Dermis microvascular lymphatic vessel endothelial cell (primary cell): ENCODE data around the gene RALGAPB. TPM values are rescaled to one million over a fixed set of nuclear protein-coding genes. Genes with fewer than 3 reads are reported as not detected.
"Not testable (repeated sequence)": the region's sequence is repeated elsewhere in the genome, so short reads cannot be mapped to it uniquely, and the experiment has no call there.

Source experiments
- DNase-seq, 2 donors: peaks; one replicate each; pipeline versions ENCODE4 v3.0.0 to v3.0.0-alpha.2; 2010; ENCODE audit warnings: low read depth in 2 of 2
- total RNA-seq: library from RNA; depleted of rRNA; stranded (reverse); fragments of >200 nt; gene quantifications from 2 replicates; pipeline ENCODE4 v1.2.1, GENCODE V29; 2014

The RALGAPB gene
- total RNA-seq: 16.3 and 21.1 TPM in 2 replicates

DNA sequence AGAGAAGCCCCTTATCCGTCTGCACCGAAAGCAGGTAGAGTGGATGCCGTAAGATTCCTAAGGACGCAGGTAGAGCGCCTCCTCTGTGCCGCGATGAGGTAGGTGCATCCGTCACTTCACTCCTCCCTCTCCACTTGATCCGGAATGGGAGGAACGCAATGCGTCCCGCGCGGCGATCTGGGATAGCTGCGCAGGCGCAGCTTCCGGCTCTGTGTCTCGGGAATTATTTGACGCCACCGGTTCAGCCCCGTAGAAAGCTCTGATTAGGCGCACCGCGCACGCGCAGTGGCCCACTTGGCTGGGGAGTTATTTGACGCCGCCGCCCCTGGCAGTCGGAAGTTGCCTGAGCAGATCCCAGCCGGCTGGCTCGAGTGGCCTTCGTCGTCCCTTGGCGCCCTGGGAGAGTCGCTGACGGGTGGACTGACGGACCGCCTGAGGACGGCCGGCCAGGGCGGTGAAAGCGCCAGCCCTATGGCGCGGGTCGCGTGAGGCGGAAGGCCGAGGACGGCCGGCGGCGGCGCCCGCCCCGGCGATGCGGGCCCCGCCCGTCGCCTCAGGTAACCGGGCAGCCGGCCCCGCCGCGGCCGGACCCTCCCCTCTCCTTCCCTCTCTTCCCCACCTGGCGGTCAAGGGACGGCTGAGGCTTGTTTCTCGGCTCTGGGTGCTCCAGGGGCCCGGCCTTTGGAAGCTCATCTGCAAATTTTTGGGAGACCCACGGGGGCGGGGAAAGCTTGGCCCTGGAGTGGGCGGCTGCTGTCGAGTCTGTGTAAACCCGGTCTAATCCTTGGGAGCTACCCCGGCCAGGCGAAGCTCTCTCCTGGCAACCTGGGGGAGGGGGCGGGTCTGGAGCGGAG lies at the start of gene RALGAPB:
RALGAPB (plus strand) TSS at position 331 of the 854 bp plus-strand sequence. CDS start 15,590 bp downstream, outside the sequence.
- DNase-seq: peak; percentile 96 to 99

DNA sequence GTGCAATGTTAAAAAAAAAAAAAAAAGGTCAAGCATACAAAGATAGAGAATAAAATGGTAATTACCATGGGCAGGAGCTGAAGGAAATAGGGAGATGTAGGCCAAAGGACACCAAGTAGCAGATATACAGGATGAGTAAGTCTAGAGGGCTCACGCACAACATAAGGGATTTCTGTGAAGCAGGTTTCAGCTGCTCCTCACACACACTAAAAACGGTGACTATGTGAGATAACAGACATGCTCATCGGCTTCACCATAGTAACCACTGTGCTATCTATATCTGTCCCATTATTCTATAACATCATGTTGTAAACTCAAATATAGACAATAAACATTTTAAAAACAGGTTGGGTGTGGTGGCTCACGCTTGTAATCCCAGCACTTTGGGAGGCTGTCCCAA lies 49.1 kb upstream of the RALGAPB start:
- DNase-seq: no peak

DNA sequence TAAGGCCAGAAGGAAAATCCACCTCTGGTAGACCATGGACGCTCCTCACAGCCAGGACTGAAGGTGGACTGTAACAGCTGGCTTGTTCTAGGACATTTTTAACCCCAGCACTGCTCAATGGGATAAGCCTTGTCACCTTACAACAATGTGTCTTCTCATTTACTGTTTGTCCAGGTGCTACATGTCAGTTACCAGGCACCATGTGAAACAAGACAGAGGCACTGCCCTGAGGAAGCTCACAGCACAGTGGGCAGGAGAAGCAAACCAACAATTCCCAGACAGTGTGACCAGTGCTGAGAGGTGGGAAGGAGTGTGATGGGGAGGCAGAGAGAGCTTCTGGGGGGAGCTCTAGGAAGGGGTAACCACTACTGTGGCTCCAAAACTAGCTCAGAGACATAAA lies 48.2 kb upstream of the RALGAPB start:
- no peak for DNase-seq

GRCh38 chr20:38426006-38426897 lies 46.4 kb upstream of the RALGAPB start:
- peak in 1 of 2 donors; percentile 64 for DNase-seq

GRCh38 chr20:38427655-38428023 lies 45.0 kb upstream of the RALGAPB start:
- no peak for DNase-seq

DNA sequence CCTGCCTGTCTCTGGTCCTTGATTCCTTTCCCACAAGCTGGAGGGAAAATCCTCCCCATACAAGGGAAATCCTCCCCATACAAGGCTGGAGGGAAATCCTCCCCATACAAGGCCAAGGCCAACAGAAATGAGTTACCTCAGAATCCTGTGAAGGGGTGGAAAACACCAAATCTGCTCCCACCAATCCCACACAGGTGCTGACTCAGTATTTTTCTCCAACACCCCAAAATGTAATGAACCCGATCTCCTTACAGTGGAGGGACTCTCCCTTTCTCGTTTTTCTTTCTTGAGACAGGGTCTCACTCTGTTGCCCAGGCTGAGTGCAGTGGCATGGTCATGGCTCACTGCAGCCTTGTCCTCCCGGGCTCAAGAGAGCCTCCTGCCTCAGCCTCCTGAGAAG lies 43.8 kb upstream of the RALGAPB start:
- DNase-seq: no peak

- no peak for DNase-seq
Observed at GRCh38 chr20:38429301-38429700, 43.3 kb upstream of the RALGAPB start.

DNA sequence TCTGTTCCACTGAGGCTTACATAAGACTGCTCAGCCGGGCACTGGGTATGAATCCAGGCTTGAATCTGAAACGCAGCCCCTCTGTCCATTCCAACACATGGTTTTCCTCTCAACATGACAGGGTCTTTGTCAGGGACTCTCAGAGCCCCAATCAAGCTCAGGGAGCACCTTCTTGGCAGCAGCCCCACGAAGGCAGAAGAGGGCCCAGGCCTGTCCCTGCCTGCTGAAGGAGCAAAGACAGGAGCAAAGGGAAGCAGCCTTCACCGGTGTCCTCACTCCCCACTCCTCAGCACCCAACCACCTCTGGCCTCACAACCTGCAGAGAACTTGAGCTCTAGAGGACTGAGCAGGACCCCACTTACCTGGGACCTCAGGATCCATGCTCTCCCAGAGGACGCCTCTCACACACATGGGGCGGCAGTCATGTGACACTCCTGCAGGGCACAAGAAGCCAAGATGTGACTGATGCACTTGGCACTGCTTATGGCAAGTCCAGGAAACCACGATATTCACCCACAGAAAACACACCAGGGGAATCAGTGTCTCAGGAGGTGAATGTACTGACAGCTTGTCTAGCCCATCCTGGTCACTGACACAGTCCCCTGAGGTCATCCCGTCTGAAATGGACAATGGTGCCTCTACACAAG lies 41.8 kb upstream of the RALGAPB start:
- DNase-seq: no peak

DNA sequence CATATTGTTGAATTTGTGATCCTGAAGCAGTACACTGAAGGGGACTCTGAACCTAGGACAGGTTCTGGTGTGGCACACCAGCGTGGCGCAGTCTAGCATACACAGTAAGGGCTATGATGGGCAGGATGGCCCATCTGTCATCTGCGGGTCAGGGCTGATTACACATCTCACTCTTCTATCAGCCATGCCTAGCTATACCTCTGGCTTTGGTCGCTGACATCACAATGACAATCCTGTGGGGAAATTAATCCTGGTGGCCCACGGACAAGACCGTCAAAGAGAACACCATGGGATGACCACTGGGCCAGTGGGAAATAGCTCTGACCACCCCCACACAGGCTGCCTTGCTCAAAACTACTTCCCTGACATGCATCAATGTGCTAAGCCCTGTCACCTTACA lies 40.4 kb upstream of the RALGAPB start:
- no peak for DNase-seq

- DNase-seq: not testable (repeated sequence)
Observed at GRCh38 chr20:38432870-38433269, 39.8 kb upstream of the RALGAPB start.

DNA sequence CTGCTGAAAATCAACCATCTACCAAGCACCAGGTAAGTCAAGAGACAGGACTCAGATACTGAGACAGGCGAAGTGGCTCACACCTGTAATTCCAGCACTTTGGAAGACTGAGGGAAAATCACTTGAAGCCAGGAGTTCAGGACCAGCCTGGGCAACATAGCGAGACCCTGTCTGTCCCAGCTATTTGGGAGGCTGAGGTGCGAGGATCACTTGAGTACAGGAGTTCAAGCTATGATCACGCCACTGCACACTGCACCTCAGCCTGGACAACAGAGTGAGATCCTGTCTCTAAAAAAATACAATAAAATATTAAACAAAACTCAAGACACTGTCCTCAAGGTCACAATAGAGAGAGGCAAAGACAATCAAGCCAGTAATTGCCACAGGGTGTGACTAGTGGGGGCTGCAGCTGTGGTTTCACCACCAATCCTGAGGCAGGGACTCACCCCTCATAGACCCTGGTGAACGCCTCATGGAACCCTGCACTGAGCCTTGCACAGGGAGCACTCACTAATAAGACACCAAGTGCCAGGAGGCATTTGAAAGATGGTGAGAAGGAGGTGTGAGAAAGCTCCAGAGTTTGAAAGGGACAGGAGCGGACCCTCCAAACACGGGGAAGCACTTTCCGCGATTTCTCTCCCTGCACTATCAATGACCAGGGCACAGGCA lies 39.2 kb upstream of the RALGAPB start:
- DNase-seq: no peak

DNA sequence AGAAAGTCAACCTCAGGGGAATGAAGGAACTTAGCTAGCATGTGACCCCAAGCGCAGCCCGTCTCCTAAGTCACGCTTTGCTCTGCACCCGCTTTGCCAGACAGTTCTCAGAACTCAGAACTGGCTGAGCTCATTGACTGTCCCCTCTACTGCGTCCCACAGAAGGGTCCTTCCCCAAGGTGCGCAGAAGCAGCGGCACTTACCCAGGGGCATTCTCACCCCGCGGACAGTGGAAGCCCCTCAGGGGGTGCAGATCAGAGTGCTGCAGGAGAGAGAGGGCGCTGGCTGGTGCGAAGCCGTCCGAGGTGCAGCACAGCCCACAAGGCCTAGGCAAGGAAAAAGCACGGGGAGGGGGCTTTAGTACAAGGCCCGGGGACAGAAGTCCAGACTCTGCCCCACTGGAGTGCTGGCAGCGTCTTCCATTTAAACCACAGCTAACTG lies 38.3 kb upstream of the RALGAPB start:
- peak in 1 of 2 donors; percentile 38 for DNase-seq

DNA sequence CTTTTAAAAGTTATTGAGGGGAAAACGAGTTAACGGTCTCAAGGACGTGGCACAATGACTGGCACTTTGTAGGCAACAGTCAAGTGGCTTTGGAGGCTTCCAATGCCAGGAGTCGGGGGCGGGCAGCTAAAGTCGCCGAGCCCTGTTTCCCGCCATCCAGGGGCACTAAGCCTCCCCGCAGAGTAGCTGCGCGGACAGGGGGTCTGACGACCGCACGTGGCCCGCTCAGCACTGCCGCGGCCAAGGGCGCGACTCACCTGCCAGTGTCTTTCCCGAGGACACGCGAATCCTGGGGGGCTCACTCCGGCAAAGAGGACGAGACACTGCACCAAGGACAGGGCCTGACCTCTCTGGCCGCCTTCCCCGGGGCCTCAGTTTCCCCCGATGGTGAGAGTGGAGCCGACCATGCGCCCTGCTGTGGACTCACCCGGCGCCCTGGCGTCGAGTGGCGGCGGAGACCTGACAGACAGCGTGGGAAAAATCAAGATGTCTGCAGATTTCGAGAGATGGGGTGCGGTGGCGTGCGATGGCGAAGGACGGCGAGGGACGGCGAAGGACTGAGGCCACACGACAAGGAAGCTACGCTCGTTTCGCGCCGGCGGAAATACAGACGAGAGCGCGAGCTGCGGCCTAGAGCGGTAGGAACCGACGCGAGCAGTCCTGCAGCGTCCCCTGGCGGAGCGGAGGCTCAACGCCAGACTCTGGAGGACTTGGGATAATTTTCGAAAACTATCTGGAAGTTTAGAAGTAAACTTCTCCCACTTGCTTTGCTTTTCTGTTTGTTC lies 37.7 kb upstream of the RALGAPB start, which contains the start of gene SNHG17:
SNHG17 (minus strand) TSS at position 559 of the 785 bp plus-strand sequence.
- DNase-seq: peak; percentile 94 to 97

GRCh38 chr20:38435555-38435939 lies 37.1 kb upstream of the RALGAPB start:
- DNase-seq: no peak

GRCh38 chr20:38437796-38438195 lies 34.8 kb upstream of the RALGAPB start:
- DNase-seq: no peak

GRCh38 chr20:38441110-38441509 lies 31.5 kb upstream of the RALGAPB start:
- DNase-seq: not testable (repeated sequence)

DNA sequence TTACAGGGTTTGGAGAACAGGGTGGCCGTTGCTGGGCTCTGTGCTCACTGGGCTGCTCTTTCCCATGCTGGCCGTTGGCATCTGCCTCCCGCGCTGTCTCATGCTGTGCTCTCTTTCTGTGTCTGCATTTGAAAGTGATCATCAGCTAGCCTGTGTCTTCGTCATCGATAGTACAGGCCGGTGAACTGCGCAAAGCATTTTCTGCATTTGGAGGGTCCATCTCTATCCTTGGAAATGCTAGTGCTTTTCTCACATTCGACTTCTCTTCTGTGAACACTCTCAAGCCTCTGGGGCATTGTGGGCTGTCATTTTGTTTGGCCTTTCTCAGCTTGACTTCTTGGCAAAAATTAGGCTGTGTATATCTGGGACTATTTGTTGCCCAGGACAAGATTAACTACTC lies 30.7 kb upstream of the RALGAPB start:
- no peak for DNase-seq

DNA sequence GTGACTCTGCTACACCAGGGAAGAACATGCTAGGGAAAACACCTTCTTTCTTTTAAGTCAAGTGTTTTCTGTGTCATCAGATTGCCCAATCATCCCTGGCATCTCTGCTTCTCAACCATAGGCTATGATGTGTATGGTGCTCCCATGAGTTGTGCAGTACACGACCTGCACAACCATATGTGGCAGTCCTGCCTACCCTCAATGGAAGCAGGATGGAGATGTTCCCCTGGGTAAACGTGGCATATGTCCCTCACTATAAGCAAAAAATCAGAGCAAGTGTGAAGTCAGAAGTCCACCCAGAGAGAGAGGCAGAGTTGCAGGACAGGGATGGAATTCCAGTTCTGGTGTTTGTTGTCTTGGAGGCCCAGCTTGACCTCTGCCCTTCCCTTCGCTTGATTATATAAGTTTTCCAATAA lies 27.3 kb upstream of the RALGAPB start:
- DNase-seq: no peak

GRCh38 chr20:38445901-38446425 lies 26.7 kb upstream of the RALGAPB start:
- DNase-seq: no peak
